CD4-positive, alpha-beta T cell treated with Interleukin-6 for 4 hours (primary cell): ENCODE data around the gene UBE2J2.

Source experiments
- DNase-seq: peaks from one replicate; pipeline ENCODE4 v3.0.0-alpha.2; 2020; ENCODE audit warnings: mixed read lengths

The UBE2J2 gene

GRCh38 chr1:1223891-1224290 lies 49.8 kb downstream of the UBE2J2 start:
- no peak for DNase-seq

- no peak for DNase-seq
Measured at GRCh38 chr1:1223321-1223720, 50.3 kb downstream of the UBE2J2 start.

- DNase-seq: no peak
Measured at GRCh38 chr1:1222575-1223225, 51.0 kb downstream of the UBE2J2 start.

GRCh38 chr1:1221887-1222574 lies 51.6 kb downstream of the UBE2J2 start:
- no peak for DNase-seq

- DNase-seq: no peak
Measured at GRCh38 chr1:1220197-1220596, 53.5 kb downstream of the UBE2J2 start.

GRCh38 chr1:1219341-1219740 lies 54.3 kb downstream of the UBE2J2 start:
- DNase-seq: peak; percentile 53

GRCh38 chr1:1218524-1219200 lies 55.0 kb downstream of the UBE2J2 start:
- DNase-seq: no peak

- peak; percentile 28 for DNase-seq
Measured at GRCh38 chr1:1217621-1218523, 55.8 kb downstream of the UBE2J2 start.

- peak; percentile 51 for DNase-seq
Measured at GRCh38 chr1:1216770-1217620, 56.7 kb downstream of the UBE2J2 start.

GRCh38 chr1:1215881-1216605 lies 57.6 kb downstream of the UBE2J2 start:
- no peak for DNase-seq

- DNase-seq: no peak
Measured at GRCh38 chr1:1215080-1215676, 58.5 kb downstream of the UBE2J2 start.

GRCh38 chr1:1213345-1214265 lies 60.0 kb downstream of the UBE2J2 start, which contains the start of gene TNFRSF4:
TNFRSF4 (minus strand) TSS chr1:1214153; CDS start chr1:1214127, 26 bp downstream.
- DNase-seq: peak; percentile 38

- DNase-seq: peak; percentile 53
Measured at GRCh38 chr1:1212780-1213344, 60.8 kb downstream of the UBE2J2 start.

GRCh38 chr1:1211541-1212441 lies 61.9 kb downstream of the UBE2J2 start:
- no peak for DNase-seq

- no peak for DNase-seq
Measured at GRCh38 chr1:1210726-1211540, 62.7 kb downstream of the UBE2J2 start.

- DNase-seq: peak; percentile 52
Measured at GRCh38 chr1:1208713-1209433, 64.8 kb downstream of the UBE2J2 start.

- DNase-seq: no peak
Measured at GRCh38 chr1:1207571-1207892, 66.1 kb downstream of the UBE2J2 start.
